Measurements from ENCODE around the gene UBE2QL1.

DNA sequence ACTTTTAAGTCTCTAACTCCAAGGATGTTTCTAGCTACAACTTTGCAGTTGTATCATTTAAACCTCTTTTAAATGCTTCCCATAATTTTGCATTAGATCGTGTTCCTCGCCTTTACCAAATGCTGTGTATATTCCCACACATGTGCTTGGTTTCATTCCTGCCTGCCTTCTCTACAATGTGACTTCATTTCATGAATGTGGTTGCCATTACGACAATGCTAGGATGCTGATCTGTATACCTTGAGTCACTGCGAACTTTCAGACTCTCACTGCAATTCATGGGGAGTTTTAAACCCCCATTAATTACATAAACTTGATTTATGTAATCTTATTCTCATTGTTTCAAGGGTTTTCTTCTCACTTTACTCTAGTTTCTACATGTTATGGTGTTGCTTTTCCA, 50.3 kb downstream of the UBE2QL1 start:
- TF ChIP-seq ZNF776 (tag by site-specific recombination; IDR thresholded peaks at IDR 0.05; ENCODE audit: borderline replicate concordance) (no peak), HOXA7 (CRISPR knock-in tag; IDR thresholded peaks at IDR 0.05; ENCODE audit: borderline replicate concordance) (no peak), TRIM28 (IDR thresholded peaks at IDR 0.05; ENCODE audit: borderline replicate concordance, low read length) (no peak), YY2 (tag by site-specific recombination; IDR thresholded peaks at IDR 0.05) (no peak), ZNF521 (tag by site-specific recombination; IDR thresholded peaks at IDR 0.05) (no peak), ZNF138 (tag by site-specific recombination; IDR thresholded peaks at IDR 0.05; ENCODE audit: borderline replicate concordance) (no peak), SETDB1 (IDR thresholded peaks at IDR 0.05; ENCODE audit: insufficient read length, low read length) (no peak)
- TF ChIP-seq, protein P1, sequence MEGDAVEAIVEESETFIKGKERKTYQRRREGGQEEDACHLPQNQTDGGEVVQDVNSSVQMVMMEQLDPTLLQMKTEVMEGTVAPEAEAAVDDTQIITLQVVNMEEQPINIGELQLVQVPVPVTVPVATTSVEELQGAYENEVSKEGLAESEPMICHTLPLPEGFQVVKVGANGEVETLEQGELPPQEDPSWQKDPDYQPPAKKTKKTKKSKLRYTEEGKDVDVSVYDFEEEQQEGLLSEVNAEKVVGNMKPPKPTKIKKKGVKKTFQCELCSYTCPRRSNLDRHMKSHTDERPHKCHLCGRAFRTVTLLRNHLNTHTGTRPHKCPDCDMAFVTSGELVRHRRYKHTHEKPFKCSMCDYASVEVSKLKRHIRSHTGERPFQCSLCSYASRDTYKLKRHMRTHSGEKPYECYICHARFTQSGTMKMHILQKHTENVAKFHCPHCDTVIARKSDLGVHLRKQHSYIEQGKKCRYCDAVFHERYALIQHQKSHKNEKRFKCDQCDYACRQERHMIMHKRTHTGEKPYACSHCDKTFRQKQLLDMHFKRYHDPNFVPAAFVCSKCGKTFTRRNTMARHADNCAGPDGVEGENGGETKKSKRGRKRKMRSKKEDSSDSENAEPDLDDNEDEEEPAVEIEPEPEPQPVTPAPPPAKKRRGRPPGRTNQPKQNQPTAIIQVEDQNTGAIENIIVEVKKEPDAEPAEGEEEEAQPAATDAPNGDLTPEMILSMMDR (tag by site-specific recombination; IDR thresholded peaks at IDR 0.05) = no peak
- TF ChIP-seq, protein P2, sequence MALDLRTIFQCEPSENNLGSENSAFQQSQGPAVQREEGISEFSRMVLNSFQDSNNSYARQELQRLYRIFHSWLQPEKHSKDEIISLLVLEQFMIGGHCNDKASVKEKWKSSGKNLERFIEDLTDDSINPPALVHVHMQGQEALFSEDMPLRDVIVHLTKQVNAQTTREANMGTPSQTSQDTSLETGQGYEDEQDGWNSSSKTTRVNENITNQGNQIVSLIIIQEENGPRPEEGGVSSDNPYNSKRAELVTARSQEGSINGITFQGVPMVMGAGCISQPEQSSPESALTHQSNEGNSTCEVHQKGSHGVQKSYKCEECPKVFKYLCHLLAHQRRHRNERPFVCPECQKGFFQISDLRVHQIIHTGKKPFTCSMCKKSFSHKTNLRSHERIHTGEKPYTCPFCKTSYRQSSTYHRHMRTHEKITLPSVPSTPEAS (tag by site-specific recombination; IDR thresholded peaks at IDR 0.05) = no peak

Data from HEK293 (cell line).